Lower lobe of right lung (tissue), 2 donors: ENCODE results near the gene PLD1. TPM values are rescaled to one million over a fixed set of nuclear protein-coding genes. Genes with fewer than 3 reads are reported as not detected.

Source experiments
- ATAC-seq, 2 donors: fragments of 200-7000 bp; cut with Tn5 transposase; one replicate each; pipeline ENCODE4 v1.9.1; 2020 to 2022; ENCODE audit warnings: mild to moderate bottlenecking in 2 of 2, moderate library complexity in 2 of 2
- DNase-seq: peaks from one replicate; pipeline ENCODE4 v3.0.0-alpha.2; 2020
- H3K27ac ChIP-seq: fragments of 200-600 bp; one replicate; pipeline ENCODE4 v1.8.0; 2022
- H3K27me3 ChIP-seq: fragments of 200-600 bp; one replicate; pipeline ENCODE4 v1.8.0; 2022; ENCODE audit warnings: low read depth
- H3K36me3 ChIP-seq: fragments of 200-600 bp; one replicate; pipeline ENCODE4 v1.8.0; 2022; ENCODE audit warnings: mild to moderate bottlenecking
- H3K4me1 ChIP-seq: fragments of 200-600 bp; one replicate; pipeline ENCODE4 v1.8.0; 2022
- H3K4me3 ChIP-seq: fragments of 200-600 bp; one replicate; pipeline ENCODE4 v1.8.0; 2022; ENCODE audit warnings: mild to moderate bottlenecking
- H3K9me3 ChIP-seq: fragments of 200-600 bp; one replicate; pipeline ENCODE4 v1.8.0; 2022
- CTCF ChIP-seq: fragments of 200-600 bp; IDR thresholded peaks from one replicate; pipeline ENCODE4 v1.8.0; 2022; ENCODE audit warnings: antibody characterized with exemption, mild to moderate bottlenecking
- intact Hi-C: fragments of 100-400 bp; cut with DNase I; formaldehyde crosslinking; loops from one replicate; pipeline ENCODE4 v1.11.0; 2022
- total RNA-seq: library from RNA; stranded (reverse); fragmentation: NEBNext Ultra II Directional; extraction: Animal tissue kit (Norgen Biotek cat#: 25700); gene quantifications from one replicate; pipeline ENCODE4 v1.2.1, GENCODE V29; 2021
- donor health status: DM: no; HTN: yes; CAD: no; lungs with severe emphysema.

The PLD1 gene
- total RNA-seq, 1 donor from 2014 or later = 27.7 TPM

GRCh38 chr3:171797873-171798272 lies 12.4 kb downstream of the PLD1 start:
- no peak for DNase-seq
- Histone ChIP-seq H3K36me3 (no peaks in the 10 kb centered on the region), H3K9me3 (no peaks in the 10 kb centered on the region), H3K4me1 (peaks cover 21% of the 10 kb centered on the region), H3K27me3 (no peaks in the 10 kb centered on the region), H3K4me3 (no peak overlapping the region), H3K27ac (no peak overlapping the region)
- ATAC-seq = no peak
- intact Hi-C loops = no loop called here
- no peak for TF ChIP-seq CTCF

- H3K27me3 ChIP-seq = no peaks in the 10 kb centered on the region
- no peak overlapping the region for H3K4me3 ChIP-seq
- no peak for TF ChIP-seq CTCF
- no peak overlapping the region for H3K27ac ChIP-seq
- ATAC-seq (no peak), DNase-seq (no peak)
- intact Hi-C loops = no loop called here
- no peaks in the 10 kb centered on the region for H3K9me3 ChIP-seq
- peaks cover 17% of the 10 kb centered on the region for H3K4me1 ChIP-seq
- H3K36me3 ChIP-seq = no peaks in the 10 kb centered on the region
Measured at GRCh38 chr3:171797265-171797679, 13.0 kb downstream of the PLD1 start.

GRCh38 chr3:171796625-171797264 lies 13.5 kb downstream of the PLD1 start:
- no peak for TF ChIP-seq CTCF
- ATAC-seq (no peak), DNase-seq (no peak)
- Histone ChIP-seq H3K9me3 (no peaks in the 10 kb centered on the region), H3K4me3 (no peak overlapping the region), H3K4me1 (peaks cover 12% of the 10 kb centered on the region), H3K27ac (no peak overlapping the region), H3K36me3 (no peaks in the 10 kb centered on the region), H3K27me3 (no peaks in the 10 kb centered on the region)
- intact Hi-C loops = no loop called here

GRCh38 chr3:171792531-171792930 lies 17.8 kb downstream of the PLD1 start:
- Histone ChIP-seq H3K4me3 (no peak overlapping the region), H3K9me3 (no peaks in the 10 kb centered on the region), H3K36me3 (no peaks in the 10 kb centered on the region), H3K27ac (no peak overlapping the region), H3K27me3 (no peaks in the 10 kb centered on the region), H3K4me1 (peaks cover 25% of the 10 kb centered on the region)
- TF ChIP-seq CTCF = no peak
- DNase-seq (no peak), ATAC-seq (peak in 1 of 2 donors; percentile 11)
- intact Hi-C loops = no loop called here

- H3K27me3 ChIP-seq = no peaks in the 10 kb centered on the region
- DNase-seq = no peak
- intact Hi-C loops = no loop called here
- ATAC-seq = peak; percentile 46 to 76
- TF ChIP-seq CTCF = no peak
- peaks cover 25% of the 10 kb centered on the region for H3K4me1 ChIP-seq
- H3K9me3 ChIP-seq = no peaks in the 10 kb centered on the region
- no peak overlapping the region for H3K4me3 ChIP-seq
- H3K27ac ChIP-seq = peak overlapping the region; percentile 15
- H3K36me3 ChIP-seq = no peaks in the 10 kb centered on the region
Measured at GRCh38 chr3:171791692-171792076, 18.6 kb downstream of the PLD1 start.
